GM23338 (cell line): ENCODE results near the gene NAPA. TPM values are rescaled to one million over a fixed set of nuclear protein-coding genes. Genes with fewer than 3 reads are reported as not detected.

ENCODE experiments used
- ATAC-seq: fragments of 200-7000 bp; cut with Tn5 transposase; 3 replicates; pipeline ENCODE4 v1.9.1; 2020
- DNase-seq: peaks from one replicate; pipeline ENCODE4 v3.0.0-alpha.2; 2015; ENCODE audit warnings: low spot score
- H2AFZ ChIP-seq: fragments of 200-600 bp; sonication (generic); 2 replicates; pipeline ENCODE4 v1.8.0; 2016; ENCODE audit warnings: antibody characterized with exemption, mild to moderate bottlenecking, moderate library complexity
- H3F3A ChIP-seq: fragments of 200-600 bp; sonication (generic); replicated peaks from 2 replicates; pipeline ENCODE4 v1.8.0; 2017; ENCODE audit warnings: antibody characterized with exemption, mixed run types, low read depth
- H3K27ac ChIP-seq: fragments of 200-600 bp; sonication (generic); 2 replicates; pipeline ENCODE4 v1.6.1; 2016; ENCODE audit warnings: low read depth
- H3K27me3 ChIP-seq: fragments of 200-600 bp; sonication (generic); 2 replicates; pipeline ENCODE4 v1.8.0; 2016; ENCODE audit warnings: mild to moderate bottlenecking, mixed run types, moderate library complexity; ENCODE audit not compliant: insufficient read depth
- H3K36me3 ChIP-seq: fragments of 200-600 bp; sonication (generic); 2 replicates; pipeline ENCODE4 v1.8.0; 2016; ENCODE audit warnings: mild to moderate bottlenecking; ENCODE audit not compliant: insufficient read depth
- H3K4me1 ChIP-seq: fragments of 200-600 bp; sonication (generic); 2 replicates; pipeline ENCODE4 v1.8.0; 2016; ENCODE audit warnings: mild to moderate bottlenecking, moderate library complexity; ENCODE audit not compliant: insufficient read depth
- H3K4me2 ChIP-seq: fragments of 200-600 bp; sonication (generic); 2 replicates; pipeline ENCODE4 v1.7.1; 2017; ENCODE audit warnings: mixed run types
- H3K4me3 ChIP-seq: fragments of 200-600 bp; sonication (generic); 2 replicates; pipeline ENCODE4 v1.6.1; 2016; ENCODE audit warnings: mixed run types
- H3K79me2 ChIP-seq: fragments of 200-600 bp; sonication (generic); replicated peaks from 2 replicates; pipeline ENCODE4 v1.8.0; 2017; ENCODE audit warnings: mild to moderate bottlenecking; ENCODE audit not compliant: insufficient read depth
- H3K9me2 ChIP-seq: fragments of 200-600 bp; sonication (generic); 2 replicates; pipeline ENCODE4 v1.8.0; 2017; ENCODE audit not compliant: insufficient read depth
- H4K20me1 ChIP-seq: fragments of 200-600 bp; sonication (generic); replicated peaks from 2 replicates; pipeline ENCODE4 v1.8.0; 2017; ENCODE audit warnings: mild to moderate bottlenecking; ENCODE audit not compliant: insufficient read depth
- H3K27ac Mint-ChIP-seq: 2 replicates; pipeline ENCODE4 v1.8.0; 2020; ENCODE audit warnings: inconsistent platforms, mild to moderate bottlenecking, moderate library complexity, mixed read lengths
- H3K27me3 Mint-ChIP-seq: 3 replicates; pipeline ENCODE4 v1.8.0; 2022; ENCODE audit warnings: low read depth, mild to moderate bottlenecking, moderate library complexity, mixed read lengths, inconsistent platforms; ENCODE audit not compliant: insufficient read depth, poor library complexity
- H3K36me3 Mint-ChIP-seq: 3 replicates; pipeline ENCODE4 v1.8.0; 2021; ENCODE audit warnings: low read depth, mild to moderate bottlenecking, inconsistent platforms, moderate library complexity, mixed read lengths
- H3K4me1 Mint-ChIP-seq: 3 replicates; pipeline ENCODE4 v1.8.0; 2020; ENCODE audit warnings: mild to moderate bottlenecking, inconsistent platforms, mixed read lengths
- H3K4me3 Mint-ChIP-seq: 3 replicates; pipeline ENCODE4 v1.8.0; 2021; ENCODE audit warnings: moderate library complexity, mild to moderate bottlenecking, inconsistent platforms, mixed read lengths
- H3K9me3 Mint-ChIP-seq: 3 replicates; pipeline ENCODE4 v1.8.0; 2020; ENCODE audit warnings: moderate library complexity, mild to moderate bottlenecking, inconsistent platforms, mixed read lengths
- EZH2 ChIP-seq: fragments of 200-600 bp; sonication (generic); IDR thresholded peaks from one replicate; pipeline ENCODE4 v1.8.0; 2017; ENCODE audit warnings: antibody characterized with exemption, mild to moderate bottlenecking, low read depth; ENCODE audit not compliant: unreplicated experiment
- JUNB ChIP-seq: IDR thresholded peaks from one replicate; pipeline ENCODE4 v1.6.1; 2016; ENCODE audit warnings: antibody characterized with exemption; ENCODE audit not compliant: unreplicated experiment
- NANOG ChIP-seq: IDR thresholded peaks from 2 replicates; pipeline ENCODE4 v1.6.1; 2016; ENCODE audit warnings: antibody characterized with exemption, borderline replicate concordance
- STAT1 ChIP-seq: IDR thresholded peaks from one replicate; pipeline ENCODE4 v1.6.1; 2016; ENCODE audit warnings: antibody characterized with exemption; ENCODE audit not compliant: unreplicated experiment
- ZNF114 ChIP-seq: fragments of 250-450 bp; sonication (Bioruptor Pico); IDR thresholded peaks from 2 replicates; pipeline ENCODE4 v1.5.0; 2020; ENCODE audit warnings: mild to moderate bottlenecking, moderate library complexity
- ZNF331 ChIP-seq: fragments of 250-450 bp; sonication (Bioruptor Pico); IDR thresholded peaks from 2 replicates; pipeline ENCODE4 v1.5.0; 2020; ENCODE audit warnings: low read depth, mild to moderate bottlenecking, moderate library complexity
- polyA plus RNA-seq: library from polyadenylated mRNA; unstranded; fragments of >200 nt; fragmentation: Nextera tagmentation; extraction: Ambion mirVana; gene quantifications from 2 replicates; pipeline ENCODE4 v1.2.1, GENCODE V29; 2016
- total RNA-seq: library from RNA; depleted of rRNA; stranded (reverse); fragments of >200 nt; shearing (Covaris generic); gene quantifications from 2 replicates; pipeline ENCODE4 v1.2.3, GENCODE V29; 2014
- TF ChIP-seq, protein P1 (sequence below): fragments of 250-450 bp; sonication (Bioruptor Pico); IDR thresholded peaks from 2 replicates; pipeline ENCODE4 v1.5.0; 2020; ENCODE audit warnings: mild to moderate bottlenecking, moderate library complexity
- TF ChIP-seq, protein P2 (sequence below): IDR thresholded peaks from 2 replicates; pipeline ENCODE4 v1.6.1; 2016; ENCODE audit warnings: antibody characterized with exemption

Gene NAPA
- total and polyA plus RNA-seq, 2 experiments from 2014 or later = 52.0 to 72.1 TPM

DNA sequence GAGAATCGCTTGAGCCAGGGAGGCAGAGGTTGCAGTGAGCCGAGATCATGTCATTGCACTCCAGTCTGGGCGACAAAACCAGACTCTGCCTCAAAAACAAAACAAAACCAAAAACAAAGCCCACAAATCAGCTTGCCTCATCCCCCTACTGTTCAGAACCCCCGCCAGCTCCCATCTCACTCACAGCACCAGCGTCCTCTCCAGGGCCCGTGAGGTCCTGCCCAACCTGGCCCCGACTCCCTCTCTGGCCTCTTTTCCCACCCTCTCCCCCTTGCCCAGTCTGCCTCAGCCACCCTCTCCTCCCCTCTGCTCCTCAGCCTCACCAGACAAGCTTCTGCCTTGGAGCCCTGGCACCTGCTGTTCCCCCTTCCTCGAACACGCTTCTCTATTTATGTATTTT, 46.9 kb downstream of the NAPA start (continued):
- TF ChIP-seq, protein P1, sequence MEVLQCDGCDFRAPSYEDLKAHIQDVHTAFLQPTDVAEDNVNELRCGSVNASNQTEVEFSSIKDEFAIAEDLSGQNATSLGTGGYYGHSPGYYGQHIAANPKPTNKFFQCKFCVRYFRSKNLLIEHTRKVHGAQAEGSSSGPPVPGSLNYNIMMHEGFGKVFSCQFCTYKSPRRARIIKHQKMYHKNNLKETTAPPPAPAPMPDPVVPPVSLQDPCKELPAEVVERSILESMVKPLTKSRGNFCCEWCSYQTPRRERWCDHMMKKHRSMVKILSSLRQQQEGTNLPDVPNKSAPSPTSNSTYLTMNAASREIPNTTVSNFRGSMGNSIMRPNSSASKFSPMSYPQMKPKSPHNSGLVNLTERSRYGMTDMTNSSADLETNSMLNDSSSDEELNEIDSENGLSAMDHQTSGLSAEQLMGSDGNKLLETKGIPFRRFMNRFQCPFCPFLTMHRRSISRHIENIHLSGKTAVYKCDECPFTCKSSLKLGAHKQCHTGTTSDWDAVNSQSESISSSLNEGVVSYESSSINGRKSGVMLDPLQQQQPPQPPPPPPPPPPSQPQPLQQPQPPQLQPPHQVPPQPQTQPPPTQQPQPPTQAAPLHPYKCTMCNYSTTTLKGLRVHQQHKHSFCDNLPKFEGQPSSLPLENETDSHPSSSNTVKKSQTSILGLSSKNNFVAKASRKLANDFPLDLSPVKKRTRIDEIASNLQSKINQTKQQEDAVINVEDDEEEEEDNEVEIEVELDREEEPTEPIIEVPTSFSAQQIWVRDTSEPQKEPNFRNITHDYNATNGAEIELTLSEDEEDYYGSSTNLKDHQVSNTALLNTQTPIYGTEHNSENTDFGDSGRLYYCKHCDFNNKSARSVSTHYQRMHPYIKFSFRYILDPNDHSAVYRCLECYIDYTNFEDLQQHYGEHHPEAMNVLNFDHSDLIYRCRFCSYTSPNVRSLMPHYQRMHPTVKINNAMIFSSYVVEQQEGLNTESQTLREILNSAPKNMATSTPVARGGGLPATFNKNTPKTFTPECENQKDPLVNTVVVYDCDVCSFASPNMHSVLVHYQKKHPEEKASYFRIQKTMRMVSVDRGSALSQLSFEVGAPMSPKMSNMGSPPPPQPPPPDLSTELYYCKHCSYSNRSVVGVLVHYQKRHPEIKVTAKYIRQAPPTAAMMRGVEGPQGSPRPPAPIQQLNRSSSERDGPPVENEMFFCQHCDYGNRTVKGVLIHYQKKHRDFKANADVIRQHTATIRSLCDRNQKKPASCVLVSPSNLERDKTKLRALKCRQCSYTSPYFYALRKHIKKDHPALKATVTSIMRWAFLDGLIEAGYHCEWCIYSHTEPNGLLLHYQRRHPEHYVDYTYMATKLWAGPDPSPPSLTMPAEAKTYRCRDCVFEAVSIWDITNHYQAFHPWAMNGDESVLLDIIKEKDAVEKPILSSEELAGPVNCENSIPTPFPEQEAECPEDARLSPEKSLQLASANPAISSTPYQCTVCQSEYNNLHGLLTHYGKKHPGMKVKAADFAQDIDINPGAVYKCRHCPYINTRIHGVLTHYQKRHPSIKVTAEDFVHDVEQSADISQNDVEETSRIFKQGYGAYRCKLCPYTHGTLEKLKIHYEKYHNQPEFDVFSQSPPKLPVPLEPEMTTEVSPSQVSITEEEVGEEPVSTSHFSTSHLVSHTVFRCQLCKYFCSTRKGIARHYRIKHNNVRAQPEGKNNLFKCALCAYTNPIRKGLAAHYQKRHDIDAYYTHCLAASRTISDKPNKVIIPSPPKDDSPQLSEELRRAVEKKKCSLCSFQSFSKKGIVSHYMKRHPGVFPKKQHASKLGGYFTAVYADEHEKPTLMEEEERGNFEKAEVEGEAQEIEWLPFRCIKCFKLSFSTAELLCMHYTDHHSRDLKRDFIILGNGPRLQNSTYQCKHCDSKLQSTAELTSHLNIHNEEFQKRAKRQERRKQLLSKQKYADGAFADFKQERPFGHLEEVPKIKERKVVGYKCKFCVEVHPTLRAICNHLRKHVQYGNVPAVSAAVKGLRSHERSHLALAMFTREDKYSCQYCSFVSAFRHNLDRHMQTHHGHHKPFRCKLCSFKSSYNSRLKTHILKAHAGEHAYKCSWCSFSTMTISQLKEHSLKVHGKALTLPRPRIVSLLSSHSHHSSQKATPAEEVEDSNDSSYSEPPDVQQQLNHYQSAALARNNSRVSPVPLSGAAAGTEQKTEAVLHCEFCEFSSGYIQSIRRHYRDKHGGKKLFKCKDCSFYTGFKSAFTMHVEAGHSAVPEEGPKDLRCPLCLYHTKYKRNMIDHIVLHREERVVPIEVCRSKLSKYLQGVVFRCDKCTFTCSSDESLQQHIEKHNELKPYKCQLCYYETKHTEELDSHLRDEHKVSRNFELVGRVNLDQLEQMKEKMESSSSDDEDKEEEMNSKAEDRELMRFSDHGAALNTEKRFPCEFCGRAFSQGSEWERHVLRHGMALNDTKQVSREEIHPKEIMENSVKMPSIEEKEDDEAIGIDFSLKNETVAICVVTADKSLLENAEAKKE = no peak
- TF ChIP-seq NANOG = no peak
- no peak for TF ChIP-seq JUNB
- TF ChIP-seq ZNF331 (CRISPR knock-in tag) = no peak
- TF ChIP-seq EZH2 = no peak

DNA sequence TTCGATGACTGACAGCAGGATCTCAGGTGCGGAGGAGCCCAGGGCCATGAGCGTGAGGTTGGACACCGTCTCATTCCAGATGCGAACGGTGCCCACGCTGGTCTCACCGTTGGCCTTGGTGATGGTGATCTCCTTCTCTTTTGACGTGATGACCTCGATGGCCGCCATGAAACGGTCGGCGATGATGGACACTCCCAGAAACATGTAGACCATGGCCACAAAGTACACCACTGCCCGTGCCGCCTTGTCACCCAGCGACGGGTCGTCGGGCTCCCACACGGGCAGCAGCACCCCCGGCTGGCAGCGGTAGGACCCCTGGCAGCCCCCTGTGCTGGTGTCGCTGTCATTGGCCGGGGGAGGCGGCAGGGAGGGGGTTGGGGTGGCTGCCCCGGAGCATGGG, 48.9 kb downstream of the NAPA start:
- peaks cover 5% of the 10 kb centered on the region for H3K27me3 ChIP-seq
- H3K4me2 ChIP-seq = no peak overlapping the region
- H3K9me3 Mint-ChIP-seq = no peaks in the 10 kb centered on the region
- H2AFZ ChIP-seq = no peak overlapping the region
- no peaks in the 10 kb centered on the region; the same call in 2 of the 3 replicates for H3K36me3 Mint-ChIP-seq
- no peaks in the 10 kb centered on the region; the same call in 1 of the 2 replicates for H3F3A ChIP-seq
- TF ChIP-seq STAT1 (no peak), NANOG (no peak), ZNF114 (CRISPR knock-in tag) (no peak)
- TF ChIP-seq, protein P2, sequence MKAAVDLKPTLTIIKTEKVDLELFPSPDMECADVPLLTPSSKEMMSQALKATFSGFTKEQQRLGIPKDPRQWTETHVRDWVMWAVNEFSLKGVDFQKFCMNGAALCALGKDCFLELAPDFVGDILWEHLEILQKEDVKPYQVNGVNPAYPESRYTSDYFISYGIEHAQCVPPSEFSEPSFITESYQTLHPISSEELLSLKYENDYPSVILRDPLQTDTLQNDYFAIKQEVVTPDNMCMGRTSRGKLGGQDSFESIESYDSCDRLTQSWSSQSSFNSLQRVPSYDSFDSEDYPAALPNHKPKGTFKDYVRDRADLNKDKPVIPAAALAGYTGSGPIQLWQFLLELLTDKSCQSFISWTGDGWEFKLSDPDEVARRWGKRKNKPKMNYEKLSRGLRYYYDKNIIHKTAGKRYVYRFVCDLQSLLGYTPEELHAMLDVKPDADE = no peak
- no peak overlapping the region for H3K4me3 Mint-ChIP-seq
- DNase-seq (no peak), ATAC-seq (no peak)
- H3K4me3 ChIP-seq = no peak overlapping the region
- H4K20me1 ChIP-seq = no peaks in the 10 kb centered on the region; the same call in 1 of the 2 replicates
- no peaks in the 10 kb centered on the region for H3K36me3 ChIP-seq
- H3K4me1 Mint-ChIP-seq = peaks cover 39% of the 10 kb centered on the region
- H3K27ac ChIP-seq = no peak overlapping the region
- no peak overlapping the region for H3K27ac Mint-ChIP-seq
- no peaks in the 10 kb centered on the region for H3K9me2 ChIP-seq
- H3K4me1 ChIP-seq = peaks cover 29% of the 10 kb centered on the region; the same call in 1 of the 2 replicates
- peaks cover 24% of the 10 kb centered on the region for H3K27me3 Mint-ChIP-seq
- H3K79me2 ChIP-seq = no peaks in the 10 kb centered on the region
